Activated CD8-positive, alpha-beta memory T cell treated with anti-CD3 and anti-CD28 coated beads for 48 hours (primary cell): ENCODE measurements around the gene UBE2E2.
"Not testable (repeated sequence)": the region's sequence is repeated elsewhere in the genome, so short reads cannot be mapped to it uniquely, and the experiment has no call there.

Experiments used
- DNase-seq, 3 experiments: peaks; one replicate each; pipeline ENCODE4 v3.0.0-alpha.2; 2020; ENCODE audit warnings: low read depth in 2 of 3, low spot score in 2 of 3

UBE2E2 gene

GRCh38 chr3:23320586-23321570 is 117.8 kb downstream of the UBE2E2 start:
- no peak for DNase-seq

- DNase-seq: no peak
Observed at GRCh38 chr3:23324745-23325144, 121.6 kb downstream of the UBE2E2 start.

GRCh38 chr3:23325466-23326065 is 122.4 kb downstream of the UBE2E2 start:
- DNase-seq: no peak

- no peak for DNase-seq
Observed at GRCh38 chr3:23329471-23330105, 126.5 kb downstream of the UBE2E2 start.

- no peak for DNase-seq
Observed at GRCh38 chr3:23330568-23330967, 127.4 kb downstream of the UBE2E2 start.

GRCh38 chr3:23331141-23331935 is 128.2 kb downstream of the UBE2E2 start:
- no peak for DNase-seq

GRCh38 chr3:23333633-23334032 is 130.5 kb downstream of the UBE2E2 start:
- DNase-seq: no peak

- not testable (repeated sequence) for DNase-seq
Observed at GRCh38 chr3:23336853-23337252, 133.7 kb downstream of the UBE2E2 start.

- DNase-seq: no peak
Observed at GRCh38 chr3:23341147-23341838, 138.2 kb downstream of the UBE2E2 start.

- DNase-seq: no peak
Observed at GRCh38 chr3:23342343-23342742, 139.2 kb downstream of the UBE2E2 start.

- no peak for DNase-seq
Observed at GRCh38 chr3:23343509-23343908, 140.4 kb downstream of the UBE2E2 start.

GRCh38 chr3:23344886-23345285 is 141.8 kb downstream of the UBE2E2 start:
- no peak for DNase-seq

- DNase-seq: not testable (repeated sequence)
Observed at GRCh38 chr3:23349444-23349843, 146.3 kb downstream of the UBE2E2 start.

GRCh38 chr3:23356169-23356568 is 153.0 kb downstream of the UBE2E2 start:
- no peak for DNase-seq

GRCh38 chr3:23356923-23357322 is 153.8 kb downstream of the UBE2E2 start:
- no peak for DNase-seq

GRCh38 chr3:23359116-23359515 is 156.0 kb downstream of the UBE2E2 start:
- DNase-seq: no peak

GRCh38 chr3:23365066-23365465 is 161.9 kb downstream of the UBE2E2 start:
- DNase-seq: no peak

- no peak for DNase-seq
Observed at GRCh38 chr3:23368731-23369130, 165.6 kb downstream of the UBE2E2 start.

GRCh38 chr3:23372285-23372684 is 169.2 kb downstream of the UBE2E2 start:
- DNase-seq: no peak

GRCh38 chr3:23376516-23377248 is 173.6 kb downstream of the UBE2E2 start:
- no peak for DNase-seq
